KOPT-K1 (cell line): Measurements from ENCODE around the gene STARD8.
"Not testable (repeated sequence)": the region's sequence is repeated elsewhere in the genome, so short reads cannot be mapped to it uniquely, and the experiment has no call there.

ENCODE experiments used
- H3K27ac ChIP-seq: fragments of 200-600 bp; sonication (generic); 2 replicates; pipeline ENCODE4 v1.5.1; 2016; ENCODE audit warnings: antibody characterized with exemption, mild to moderate bottlenecking, low read depth, low read length; ENCODE audit not compliant: poor library complexity, severe bottlenecking
- H3K36me3 ChIP-seq: fragments of 200-600 bp; sonication (generic); 2 replicates; pipeline ENCODE4 v1.5.1; 2017; ENCODE audit warnings: antibody characterized with exemption, mild to moderate bottlenecking, low read length, moderate library complexity; ENCODE audit not compliant: insufficient read depth
- H3K9me3 ChIP-seq: fragments of 200-600 bp; sonication (generic); 2 replicates; pipeline ENCODE4 v1.5.1; 2017; ENCODE audit warnings: antibody characterized with exemption, low read length, mild to moderate bottlenecking; ENCODE audit not compliant: insufficient read depth, poor library complexity, severe bottlenecking

Gene STARD8

DNA sequence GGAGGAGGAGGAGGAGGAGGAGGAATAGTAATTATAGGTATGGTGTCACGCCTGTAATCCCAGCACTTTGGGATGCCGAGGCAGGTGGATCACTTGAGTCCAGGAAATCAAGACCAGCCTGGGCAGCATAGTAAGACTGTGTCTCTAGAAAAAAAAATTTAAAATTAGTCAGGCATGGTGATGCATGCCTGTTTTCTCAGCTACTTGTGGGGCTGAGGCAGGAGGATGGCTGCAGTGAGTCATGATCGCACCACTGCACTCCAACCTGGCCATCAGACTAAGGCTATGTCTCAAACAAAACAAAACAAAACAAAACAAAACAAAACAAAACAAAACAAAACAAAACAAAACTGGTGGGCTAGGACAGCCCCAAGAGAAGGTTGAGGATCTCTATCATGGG, 3.0 kb downstream of the STARD8 start:
- H3K27ac ChIP-seq, result no peak overlapping the region

DNA sequence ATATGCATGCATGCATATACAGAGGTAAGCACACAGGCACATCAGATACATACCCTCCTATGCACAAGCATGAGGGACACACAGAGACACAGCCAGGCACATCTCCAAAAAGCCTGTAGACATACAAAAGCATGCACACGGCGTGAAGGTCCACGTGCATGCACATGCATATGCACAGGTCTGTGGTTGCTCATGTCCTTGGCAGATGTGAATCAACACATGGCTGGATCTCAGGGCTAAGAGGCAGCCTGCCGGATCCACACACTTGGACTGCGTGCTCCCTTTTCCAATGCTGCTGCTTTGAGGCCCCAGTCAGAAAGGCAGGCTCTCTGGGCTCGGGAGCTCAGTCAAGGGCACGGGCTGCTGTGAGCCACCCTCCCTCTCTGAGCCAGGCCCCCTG, 3.6 kb downstream of the STARD8 start:
- H3K27ac ChIP-seq, result no peak overlapping the region
- no peaks in the 10 kb centered on the region for H3K36me3 ChIP-seq
- H3K9me3 ChIP-seq, result no peaks in the 10 kb centered on the region

More for the DNA sequence above, 3.0 kb downstream of the STARD8 start:
- Histone ChIP-seq H3K9me3 (no peaks in the 10 kb centered on the region), H3K36me3 (no peaks in the 10 kb centered on the region)

DNA sequence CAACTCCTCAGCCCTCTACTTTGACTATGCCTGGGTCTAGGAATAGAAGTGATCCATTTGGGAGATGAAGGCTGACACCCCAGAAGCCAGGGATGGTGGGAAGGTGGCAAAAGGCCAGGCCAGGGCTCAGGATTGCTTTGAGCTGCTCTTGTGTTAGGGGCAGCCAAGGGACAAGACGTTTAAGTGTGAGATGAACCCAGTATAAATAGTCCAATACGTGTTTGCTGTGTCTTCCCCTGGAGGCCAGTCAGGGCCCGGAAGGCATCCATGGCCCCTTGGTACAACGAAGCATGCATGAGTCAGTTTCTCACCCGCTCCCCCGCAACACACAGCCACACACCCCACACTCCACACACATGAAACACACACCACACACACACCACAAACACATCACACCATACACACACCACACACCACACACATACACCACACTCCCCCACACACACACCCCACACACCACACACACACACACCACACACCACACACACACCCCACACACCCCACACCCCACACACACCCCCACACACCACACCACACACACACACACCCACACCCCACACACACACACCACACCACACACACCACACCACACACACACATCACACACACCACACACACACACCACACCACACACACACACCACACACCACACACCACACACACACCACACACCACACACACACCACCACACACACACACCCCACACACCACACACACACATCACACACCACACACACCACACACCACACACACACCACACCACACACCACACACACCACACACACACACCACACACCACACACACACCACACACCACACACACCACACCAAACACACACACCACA, 5.1 kb downstream of the STARD8 start:
- Histone ChIP-seq H3K36me3 (no peaks in the 10 kb centered on the region), H3K27ac (no peak overlapping the region), H3K9me3 (no peaks in the 10 kb centered on the region)

DNA sequence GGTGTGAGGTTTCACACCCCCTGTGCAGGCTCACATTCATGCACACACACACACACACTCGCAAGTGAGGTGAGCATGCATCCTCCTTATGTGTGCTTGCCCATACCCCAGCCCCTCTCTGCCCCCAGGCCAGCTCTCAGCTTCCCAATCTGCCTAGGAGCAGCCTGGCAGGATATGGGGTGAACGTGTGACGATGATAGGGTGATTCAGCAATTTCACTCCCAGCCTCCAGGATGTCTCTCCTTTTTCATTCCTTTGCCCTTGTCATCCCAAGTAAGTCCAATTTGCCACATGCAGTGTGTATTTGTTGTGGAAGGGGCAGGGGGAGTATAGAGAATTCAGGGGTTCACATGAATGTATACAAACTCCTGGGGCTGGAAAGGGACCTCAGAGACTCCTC, 7.2 kb downstream of the STARD8 start:
- H3K27ac ChIP-seq, result no peak overlapping the region
- no peaks in the 10 kb centered on the region for H3K9me3 ChIP-seq
- H3K36me3 ChIP-seq, result no peaks in the 10 kb centered on the region

DNA sequence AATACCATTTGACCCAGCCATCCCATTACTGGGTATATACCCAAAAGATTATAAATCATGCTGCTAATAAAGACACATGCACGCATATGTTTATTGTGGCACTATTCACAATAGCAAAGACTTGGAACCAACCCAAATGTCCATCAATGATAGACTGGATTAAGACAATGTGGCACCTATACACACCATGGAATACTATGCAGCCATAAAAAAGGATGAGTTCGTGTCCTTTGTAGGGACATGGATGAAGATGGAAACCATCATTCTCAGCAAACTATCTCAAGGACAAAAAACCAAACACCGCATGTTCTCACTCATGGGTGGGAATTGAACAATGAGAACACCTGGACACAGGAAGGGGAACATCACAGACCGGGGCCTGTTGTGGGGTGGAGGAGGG, 9.0 kb downstream of the STARD8 start:
- not testable (repeated sequence) for H3K36me3 ChIP-seq, H3K9me3 ChIP-seq, H3K27ac ChIP-seq

DNA sequence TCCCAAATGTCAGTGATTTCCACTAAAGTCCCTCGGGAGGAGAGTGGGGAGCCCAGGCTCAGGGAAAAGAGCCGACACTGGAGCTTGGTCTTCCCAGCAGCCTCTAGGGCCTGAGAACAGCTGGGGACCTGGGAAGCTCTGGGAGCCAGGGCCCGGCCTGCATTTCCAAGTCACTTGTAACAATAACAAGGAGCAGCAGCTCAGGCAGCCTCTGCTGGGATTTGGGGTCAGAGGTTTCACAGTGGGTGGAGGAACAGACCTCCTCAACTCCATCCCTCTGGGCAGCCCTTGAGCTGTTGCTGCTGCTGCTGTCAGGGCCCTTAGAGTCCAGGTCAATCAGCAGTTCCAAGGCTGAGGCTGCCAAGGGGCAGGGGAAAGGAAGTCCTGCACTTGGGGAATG, 11.1 kb downstream of the STARD8 start:
- Histone ChIP-seq H3K9me3 (no peaks in the 10 kb centered on the region), H3K27ac (no peak overlapping the region), H3K36me3 (no peaks in the 10 kb centered on the region)

DNA sequence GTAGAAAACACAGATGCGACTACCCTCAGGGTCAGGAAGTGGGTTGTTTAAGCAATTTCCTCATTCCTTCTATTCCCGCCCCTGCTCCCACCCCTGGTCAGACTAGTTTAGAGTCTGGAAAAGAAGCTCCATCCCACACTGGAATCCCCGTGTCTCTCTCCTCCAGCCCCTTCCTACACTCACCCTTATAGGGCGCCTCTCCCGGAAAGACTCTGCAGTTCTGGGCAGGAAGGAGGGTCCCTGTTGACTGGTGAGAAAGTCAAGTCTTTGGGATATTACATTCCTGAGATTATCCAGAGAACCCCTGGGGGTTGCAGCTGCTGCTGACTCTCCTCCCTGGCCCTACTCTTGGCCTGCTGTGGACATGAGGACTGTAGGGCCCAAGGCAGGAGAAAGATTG, 11.9 kb downstream of the STARD8 start:
- Histone ChIP-seq H3K36me3 (no peaks in the 10 kb centered on the region), H3K27ac (no peak overlapping the region), H3K9me3 (no peaks in the 10 kb centered on the region)

DNA sequence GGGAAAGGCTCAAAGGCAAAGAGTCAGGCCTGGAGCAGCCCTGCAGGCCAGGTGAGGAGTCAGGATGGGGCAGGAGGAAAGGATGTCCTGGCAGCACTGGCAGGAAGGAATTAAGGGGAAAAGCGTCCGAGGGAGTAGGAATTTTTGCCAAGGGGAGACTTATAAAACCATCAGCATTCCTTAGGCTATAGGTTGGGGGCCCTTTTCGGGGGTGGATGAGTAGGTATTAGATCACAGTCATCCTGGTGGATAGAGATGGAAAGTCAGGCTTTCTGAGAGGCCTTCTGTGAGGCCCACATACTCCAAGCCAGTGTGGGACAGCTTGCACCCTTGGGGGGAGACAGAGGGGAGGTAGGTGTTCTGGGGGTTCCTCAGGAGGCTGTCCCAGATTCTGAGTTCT, 12.3 kb downstream of the STARD8 start:
- Histone ChIP-seq H3K27ac (no peak overlapping the region), H3K9me3 (no peaks in the 10 kb centered on the region), H3K36me3 (no peaks in the 10 kb centered on the region)

DNA sequence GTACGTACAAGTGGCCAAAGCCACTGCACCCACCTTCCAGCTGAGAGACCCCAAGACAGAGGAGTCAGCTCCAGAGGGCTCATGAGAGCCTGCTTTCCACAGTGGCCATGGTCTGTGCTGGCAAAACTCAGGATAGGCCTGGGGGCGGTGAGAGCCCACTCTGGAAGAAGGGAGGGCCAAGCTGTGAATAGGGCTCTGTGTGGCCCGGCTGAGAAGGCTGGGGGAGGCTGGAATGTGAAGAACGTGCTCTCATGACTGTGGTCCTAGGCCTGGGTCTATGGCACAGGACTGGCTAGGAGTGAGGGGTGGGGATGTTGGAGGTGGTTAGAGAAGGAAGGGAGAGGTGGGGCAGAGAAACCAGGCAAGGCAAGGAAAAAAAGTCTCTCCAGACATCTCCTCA, 13.3 kb downstream of the STARD8 start:
- Histone ChIP-seq H3K27ac (no peak overlapping the region), H3K36me3 (no peaks in the 10 kb centered on the region), H3K9me3 (no peaks in the 10 kb centered on the region)

DNA sequence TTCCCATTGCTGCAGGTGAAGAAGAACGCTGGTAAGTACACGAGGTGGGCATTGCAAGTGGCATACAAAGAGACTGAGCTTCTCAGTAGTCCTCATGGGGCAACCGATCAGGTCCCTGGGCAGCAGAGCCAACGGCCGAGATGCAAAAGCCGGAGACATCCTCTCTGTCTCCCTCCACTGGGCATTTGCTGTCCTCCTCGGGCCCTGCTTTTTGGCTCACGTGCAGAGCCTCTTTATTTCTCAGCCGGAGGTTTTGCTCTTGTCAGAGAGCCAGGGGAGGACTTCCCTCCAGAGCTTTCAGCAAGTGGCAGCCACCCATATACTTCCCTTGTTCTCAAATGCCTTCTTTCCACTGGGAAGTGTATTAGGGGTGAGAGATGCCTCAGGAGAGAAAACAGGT, 18.0 kb downstream of the STARD8 start:
- no peaks in the 10 kb centered on the region for H3K9me3 ChIP-seq
- no peak overlapping the region for H3K27ac ChIP-seq
- H3K36me3 ChIP-seq, result no peaks in the 10 kb centered on the region

DNA sequence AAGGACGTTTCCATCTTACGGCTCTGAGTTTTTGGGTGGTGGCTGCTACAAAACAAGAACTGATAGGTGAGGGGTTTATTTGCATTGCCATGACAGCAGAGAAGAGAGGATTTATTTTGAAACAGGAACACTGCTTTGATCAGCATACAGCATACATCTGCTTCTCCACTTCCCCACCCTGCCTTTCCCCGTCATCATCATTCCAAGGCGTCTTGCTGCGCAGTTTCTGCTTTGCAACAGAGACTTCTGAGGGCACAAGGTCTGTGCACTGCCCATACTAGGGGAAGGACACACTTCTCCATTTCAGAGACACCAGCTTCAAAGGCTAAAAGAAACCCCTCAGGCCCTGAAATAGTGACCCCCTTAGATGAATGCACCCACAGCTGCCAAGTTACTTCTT, 19.1 kb downstream of the STARD8 start:
- H3K9me3 ChIP-seq, result no peaks in the 10 kb centered on the region
- H3K27ac ChIP-seq, result no peak overlapping the region
- no peaks in the 10 kb centered on the region for H3K36me3 ChIP-seq

DNA sequence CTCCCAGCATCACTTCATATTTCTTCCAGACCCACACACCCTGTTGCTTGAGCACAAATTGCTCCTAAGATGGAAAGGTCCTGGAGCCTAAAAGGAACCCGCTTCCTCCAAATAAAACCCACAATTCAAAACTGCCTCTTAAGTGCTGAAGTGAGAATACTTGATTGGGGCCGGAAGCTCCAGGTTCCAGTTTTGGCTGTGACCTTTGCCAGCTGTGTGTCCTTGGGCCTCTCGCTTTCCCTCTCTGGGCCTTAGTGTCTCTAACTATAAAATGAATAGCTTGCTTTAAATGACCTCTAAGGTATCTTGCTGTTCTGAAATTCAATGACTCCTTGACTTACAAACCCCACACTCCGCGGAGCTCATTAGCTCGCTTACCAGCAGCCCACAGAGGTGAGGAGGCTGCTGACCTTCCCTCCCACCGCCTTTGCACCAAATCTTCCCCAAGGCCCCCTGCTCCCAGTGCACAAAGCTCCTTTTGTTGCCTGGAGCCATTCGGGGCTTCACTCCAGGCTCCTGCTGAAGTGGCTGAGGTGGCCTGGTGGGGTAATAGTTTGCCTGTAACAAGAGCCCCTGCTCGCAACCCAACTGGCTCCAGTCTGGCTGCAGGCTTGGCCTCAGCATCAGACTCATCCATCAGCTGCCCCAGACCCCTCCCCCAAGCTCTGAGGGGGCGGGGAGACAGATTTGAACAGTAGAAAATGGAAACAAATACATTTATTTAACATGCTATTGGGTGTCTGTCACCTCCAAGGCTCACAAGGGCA, 21.8 kb downstream of the STARD8 start:
- H3K36me3 ChIP-seq, result no peaks in the 10 kb centered on the region
- no peaks in the 10 kb centered on the region for H3K9me3 ChIP-seq
- H3K27ac ChIP-seq, result no peak overlapping the region

DNA sequence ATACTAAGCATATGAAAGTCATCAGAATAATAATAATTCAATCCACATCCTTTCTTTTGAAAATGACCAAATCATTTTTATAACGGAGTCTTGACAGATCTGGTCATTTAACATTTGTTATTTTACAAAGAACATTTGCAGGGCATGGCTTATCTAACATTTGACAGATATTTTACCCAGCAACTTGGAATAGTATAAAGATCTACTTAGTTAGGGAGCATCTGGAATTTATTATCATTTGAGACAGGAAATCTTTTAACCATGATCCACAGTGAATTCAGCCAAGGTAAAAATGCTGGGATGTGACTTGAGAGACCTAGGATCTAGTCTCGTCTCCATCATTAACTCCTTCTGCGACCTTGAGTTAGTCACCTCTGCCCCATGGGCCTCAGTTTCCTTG, 22.4 kb downstream of the STARD8 start:
- no peaks in the 10 kb centered on the region for H3K36me3 ChIP-seq
- no peak overlapping the region for H3K27ac ChIP-seq
- H3K9me3 ChIP-seq, result no peaks in the 10 kb centered on the region

DNA sequence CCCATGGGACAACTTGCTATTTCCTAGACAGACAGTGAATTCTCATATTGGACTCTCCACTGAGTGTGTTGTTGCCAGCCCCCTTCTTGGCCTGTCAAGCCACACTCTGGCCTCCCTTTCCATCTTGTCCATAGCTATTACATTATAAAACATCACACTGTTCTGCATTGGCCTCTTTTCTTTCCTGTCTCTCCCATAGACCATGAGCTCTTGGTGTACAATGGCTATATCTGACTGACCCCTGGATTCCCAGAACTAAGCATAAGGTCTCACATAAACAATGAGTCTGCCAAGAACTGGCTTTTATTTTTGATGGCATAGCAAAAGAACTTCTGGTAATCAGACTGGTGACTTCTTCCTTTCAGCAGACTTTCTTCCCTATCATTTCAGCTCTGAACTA, 23.8 kb downstream of the STARD8 start:
- no peak overlapping the region for H3K27ac ChIP-seq
- H3K36me3 ChIP-seq, result no peaks in the 10 kb centered on the region
- H3K9me3 ChIP-seq, result no peaks in the 10 kb centered on the region

DNA sequence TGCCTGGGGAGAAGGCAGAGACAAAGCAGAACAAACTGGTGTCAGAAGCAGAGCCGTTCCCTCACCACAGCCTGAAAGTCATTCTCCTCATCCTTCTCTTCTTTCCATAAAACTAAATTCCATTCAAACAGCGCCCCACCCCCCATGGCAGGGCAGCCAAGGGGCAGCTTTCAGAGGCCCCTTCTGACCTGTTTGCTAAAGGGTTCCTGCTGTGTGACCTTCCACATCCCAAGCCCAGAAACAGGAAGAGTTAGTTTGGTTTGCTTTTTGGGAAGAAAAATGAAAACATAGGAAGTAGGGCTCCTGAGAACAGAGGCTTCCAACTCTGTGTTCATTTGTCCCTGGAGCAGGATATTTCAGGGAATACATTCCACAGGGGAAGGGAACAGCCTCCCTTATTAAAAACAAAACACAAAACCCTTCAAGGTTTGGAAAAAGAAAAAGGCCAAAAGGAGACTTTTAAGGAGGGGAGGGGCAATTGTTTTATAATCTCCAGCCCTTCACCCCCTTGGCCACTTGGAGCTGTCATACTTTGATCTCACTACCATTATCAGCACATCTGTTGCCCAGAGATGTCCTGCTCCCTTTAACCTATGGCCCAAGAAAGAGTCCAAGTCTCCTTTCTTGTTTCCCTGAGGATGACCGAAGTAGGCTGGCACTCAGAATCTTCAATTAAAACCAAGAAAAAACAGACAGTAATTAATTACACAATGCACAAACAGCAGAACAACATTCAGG, 25.3 kb downstream of the STARD8 start:
- Histone ChIP-seq H3K9me3 (no peaks in the 10 kb centered on the region), H3K36me3 (no peaks in the 10 kb centered on the region), H3K27ac (no peak overlapping the region)
